M059J (cell line): Measurements from ENCODE around the gene TTLL7. TPM values are rescaled to one million over a fixed set of nuclear protein-coding genes. Genes with fewer than 3 reads are reported as not detected.
A peak's percentile ranks its signal among the peaks of the same experiment; 100 is the strongest.

Experiments used
- DNase-seq: peaks from one replicate; pipeline ENCODE4 v3.0.0-alpha.2; 2012; ENCODE audit warnings: low read depth
- total RNA-seq: library from RNA; depleted of rRNA; stranded (reverse); fragments of >200 nt; shearing (Covaris generic); gene quantifications from 2 replicates; pipeline ENCODE4 v1.2.3, GENCODE V29; 2014

Gene TTLL7
- total RNA-seq, 1 experiment from 2014 or later: 13.4 TPM

DNA sequence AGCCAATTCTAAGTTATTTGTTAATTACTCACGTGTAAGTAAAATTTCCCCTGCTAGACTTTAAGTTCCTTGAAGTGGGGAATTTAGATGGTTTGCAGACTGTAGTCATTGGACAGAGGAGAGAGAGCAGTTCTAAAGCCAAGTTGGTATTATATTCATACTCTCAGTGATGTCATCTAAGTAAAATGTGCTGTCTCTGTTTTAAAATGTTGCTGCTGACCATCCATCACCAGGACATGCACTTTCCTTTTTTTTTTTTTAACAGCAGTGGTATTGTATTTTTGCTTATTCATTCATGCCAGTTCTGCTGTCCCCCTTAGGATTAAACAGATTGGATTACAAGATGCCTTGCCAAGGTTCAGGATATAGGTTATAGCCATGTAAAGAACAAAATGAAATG lies 2.3 kb downstream of the TTLL7 start:
- peak; percentile 74 for DNase-seq

- no peak for DNase-seq
Measured at GRCh38 chr1:83996191-83996590, 2.7 kb downstream of the TTLL7 start.

GRCh38 chr1:83995649-83996048 lies 3.3 kb downstream of the TTLL7 start:
- no peak for DNase-seq

GRCh38 chr1:83994111-83994510 lies 4.8 kb downstream of the TTLL7 start:
- peak; percentile 36 for DNase-seq

DNA sequence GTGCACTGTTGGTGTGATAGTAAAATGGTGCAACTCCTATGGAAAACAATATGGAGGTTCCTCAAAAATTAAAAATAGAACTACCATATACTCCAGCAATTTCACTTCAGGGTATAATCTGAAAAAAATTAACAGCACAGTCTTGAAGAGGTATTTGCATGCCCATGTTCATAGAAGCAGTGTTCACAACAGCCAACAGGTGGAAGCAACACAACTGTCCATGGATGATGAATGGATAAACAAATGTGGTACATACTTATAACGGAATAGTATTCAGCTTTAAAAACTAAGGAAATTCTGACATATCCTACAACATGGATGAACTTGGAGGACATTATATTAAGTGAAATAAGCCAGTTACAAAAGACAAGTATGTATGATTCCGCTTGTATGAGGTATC lies 8.2 kb downstream of the TTLL7 start:
- no peak for DNase-seq

GRCh38 chr1:83985048-83985447 lies 13.9 kb downstream of the TTLL7 start:
- no peak for DNase-seq

- peak; percentile 33 for DNase-seq
Measured at GRCh38 chr1:83983918-83984317, 15.0 kb downstream of the TTLL7 start.

- peak; percentile 56 for DNase-seq
Measured at GRCh38 chr1:83978056-83978455, 20.9 kb downstream of the TTLL7 start.

GRCh38 chr1:83976920-83977319 lies 22.0 kb downstream of the TTLL7 start:
- no peak for DNase-seq

DNA sequence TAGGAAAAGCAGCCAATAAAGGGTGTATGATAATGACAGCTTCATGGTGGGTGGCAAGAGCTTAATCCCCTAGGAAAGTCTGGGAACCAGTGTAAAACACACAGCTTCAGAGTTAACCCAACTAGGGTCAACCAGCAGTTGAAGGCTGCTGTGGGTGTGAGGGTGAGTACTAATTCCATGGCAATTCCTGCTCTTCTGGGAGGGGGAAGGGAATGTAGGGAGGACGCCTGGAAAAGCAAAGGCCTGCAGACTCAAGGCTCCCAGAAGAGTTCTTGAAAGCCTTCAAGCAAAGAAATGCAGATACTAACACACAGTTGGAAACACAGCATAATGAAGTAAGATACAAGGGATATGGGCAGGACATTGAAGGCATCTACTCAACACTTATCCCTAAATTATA lies 28.1 kb downstream of the TTLL7 start:
- DNase-seq: no peak

DNA sequence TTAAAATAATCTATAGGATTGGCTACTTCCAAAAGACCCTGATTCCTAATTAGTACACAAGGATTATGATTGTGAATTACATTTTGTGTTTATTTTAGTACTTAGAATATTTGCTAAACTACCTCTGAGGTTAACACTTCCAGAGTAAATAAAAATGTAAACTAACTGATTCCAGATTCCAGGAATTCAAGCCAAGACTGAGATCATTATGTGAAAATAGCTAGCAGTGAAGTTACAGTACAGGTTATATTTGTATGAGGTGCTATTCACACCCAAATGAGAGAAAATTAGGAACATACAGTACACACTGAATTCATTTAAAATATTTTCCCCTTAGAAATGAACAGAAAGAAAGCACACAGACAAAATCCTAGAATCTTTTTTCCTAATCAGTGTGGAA lies 28.8 kb downstream of the TTLL7 start:
- DNase-seq: no peak

DNA sequence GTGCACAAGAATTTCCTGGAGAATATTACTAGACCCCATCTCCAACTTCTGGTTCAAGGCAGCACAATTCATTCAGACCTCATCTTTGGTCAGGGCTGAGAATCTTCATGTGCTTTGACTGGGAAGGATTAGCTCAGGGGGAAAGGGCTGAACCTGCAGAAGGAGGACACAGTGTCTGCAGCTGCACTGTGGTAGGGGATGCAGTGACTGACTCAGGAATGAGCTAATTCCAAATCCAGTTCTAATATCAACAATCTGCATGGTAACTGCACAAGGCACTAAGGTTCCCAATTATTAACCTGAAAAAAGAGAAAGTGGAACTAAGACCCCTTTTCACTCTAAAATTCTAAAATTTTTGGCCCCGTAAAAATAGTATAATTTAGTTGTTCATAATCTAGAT lies 31.6 kb downstream of the TTLL7 start:
- DNase-seq: no peak

- no peak for DNase-seq
Measured at GRCh38 chr1:83964153-83964552, 34.8 kb downstream of the TTLL7 start.

DNA sequence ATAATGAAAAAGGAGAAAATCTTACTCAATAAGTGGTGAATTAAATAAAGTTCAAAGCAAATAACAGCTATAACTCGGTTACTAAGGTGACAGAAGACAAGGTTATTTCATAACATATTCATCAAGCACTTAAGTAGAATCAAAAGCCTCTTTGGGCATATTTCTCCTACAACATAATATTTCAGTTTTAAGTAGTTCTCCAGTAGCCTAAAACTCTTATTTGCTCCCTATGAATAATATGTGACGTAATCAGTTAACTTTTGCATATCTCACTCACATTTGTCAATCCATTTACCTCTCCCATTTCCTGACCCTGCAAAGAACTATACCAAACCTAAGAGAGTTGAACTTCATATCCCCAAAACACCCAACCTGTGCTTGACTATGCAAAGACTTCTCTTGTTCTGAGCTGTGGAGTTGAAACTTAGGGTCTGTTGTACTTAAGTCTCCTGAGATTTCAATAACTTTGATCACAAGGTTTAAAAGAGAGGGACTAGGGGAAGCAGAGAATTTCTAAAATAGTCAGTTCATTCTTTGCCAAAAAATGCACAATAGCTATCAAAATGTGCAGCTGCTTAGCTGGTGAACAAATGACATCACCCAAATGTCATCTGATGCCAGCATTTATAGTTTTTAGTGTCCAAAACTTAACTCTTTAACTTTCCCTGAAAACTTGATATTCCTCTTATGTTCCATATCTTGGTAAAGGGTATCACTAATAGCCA lies 37.2 kb downstream of the TTLL7 start:
- no peak for DNase-seq

DNA sequence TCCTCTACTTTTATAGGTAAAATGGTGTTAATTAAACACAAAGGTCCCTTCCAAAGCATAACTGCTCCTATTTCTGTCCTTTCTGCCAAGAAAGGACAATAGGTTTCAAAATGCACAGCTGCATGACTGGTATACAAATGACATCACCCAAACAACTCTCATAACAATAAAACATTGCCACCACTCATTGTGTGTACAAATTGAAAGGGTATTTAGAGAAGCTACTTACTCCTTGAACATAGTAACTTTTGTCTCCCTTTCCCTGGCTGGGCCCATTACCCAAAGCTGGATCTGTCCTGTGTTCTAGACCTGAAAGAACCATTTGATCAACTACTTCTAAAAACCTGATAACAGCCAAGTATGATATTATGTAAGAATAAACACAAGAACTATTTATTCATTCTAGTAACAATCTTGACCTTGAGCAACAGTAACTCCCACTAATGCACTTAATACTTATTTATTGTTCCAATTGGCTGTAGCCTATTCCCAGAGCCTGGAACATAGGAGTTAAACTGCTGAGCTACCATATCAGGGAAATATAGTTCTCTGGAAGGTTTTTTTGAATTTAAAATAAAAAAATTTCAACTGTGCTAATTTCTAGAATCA lies 38.2 kb downstream of the TTLL7 start:
- DNase-seq: no peak

DNA sequence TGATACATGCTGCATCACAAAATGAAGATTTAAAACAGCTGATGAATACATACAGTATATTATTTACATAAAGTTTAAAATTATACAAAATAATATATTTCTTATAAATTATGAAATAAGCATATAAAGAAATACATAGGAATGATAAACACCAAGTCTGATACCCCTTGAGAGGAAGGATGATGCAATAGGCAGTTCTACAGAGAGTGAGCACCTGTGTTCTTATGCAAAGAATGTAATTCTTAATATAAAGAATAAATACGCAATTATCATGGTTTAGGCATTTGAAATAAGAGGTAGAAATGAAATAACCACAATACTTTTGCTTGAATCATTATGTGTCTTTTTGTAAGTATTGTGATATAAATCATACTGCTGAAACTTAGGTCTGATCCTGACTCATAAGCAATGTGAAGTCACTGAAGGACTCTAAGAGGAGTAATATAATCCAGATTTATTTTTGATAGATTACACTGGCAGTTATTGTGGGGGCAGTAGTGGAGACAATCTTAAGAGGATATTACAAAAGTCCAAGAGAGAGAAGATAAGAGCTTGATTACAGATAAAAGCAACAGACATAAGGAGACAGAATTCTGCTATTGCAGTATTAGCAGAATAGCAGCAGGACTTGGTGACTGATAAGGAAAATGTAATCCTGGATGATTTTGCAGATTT lies 39.0 kb downstream of the TTLL7 start:
- DNase-seq: peak; percentile 7

DNA sequence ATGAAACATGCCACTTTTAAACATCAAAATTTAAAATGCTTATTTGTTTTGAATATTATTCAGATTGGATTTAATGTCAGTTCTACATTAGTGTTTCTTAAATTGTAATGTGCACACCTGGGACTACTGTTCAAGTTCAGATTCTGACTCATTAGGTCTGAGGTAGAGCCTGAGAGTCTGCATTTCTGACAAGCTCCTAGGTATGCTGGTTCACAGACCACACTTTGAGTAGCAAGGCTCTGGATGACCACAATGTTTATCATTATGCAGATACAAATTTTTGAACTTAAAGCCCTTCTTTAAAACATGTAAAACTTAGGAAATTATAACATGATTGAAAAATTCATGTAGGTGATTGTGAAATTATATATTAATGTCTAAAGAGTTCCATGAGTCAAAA lies 40.2 kb downstream of the TTLL7 start:
- DNase-seq: no peak

DNA sequence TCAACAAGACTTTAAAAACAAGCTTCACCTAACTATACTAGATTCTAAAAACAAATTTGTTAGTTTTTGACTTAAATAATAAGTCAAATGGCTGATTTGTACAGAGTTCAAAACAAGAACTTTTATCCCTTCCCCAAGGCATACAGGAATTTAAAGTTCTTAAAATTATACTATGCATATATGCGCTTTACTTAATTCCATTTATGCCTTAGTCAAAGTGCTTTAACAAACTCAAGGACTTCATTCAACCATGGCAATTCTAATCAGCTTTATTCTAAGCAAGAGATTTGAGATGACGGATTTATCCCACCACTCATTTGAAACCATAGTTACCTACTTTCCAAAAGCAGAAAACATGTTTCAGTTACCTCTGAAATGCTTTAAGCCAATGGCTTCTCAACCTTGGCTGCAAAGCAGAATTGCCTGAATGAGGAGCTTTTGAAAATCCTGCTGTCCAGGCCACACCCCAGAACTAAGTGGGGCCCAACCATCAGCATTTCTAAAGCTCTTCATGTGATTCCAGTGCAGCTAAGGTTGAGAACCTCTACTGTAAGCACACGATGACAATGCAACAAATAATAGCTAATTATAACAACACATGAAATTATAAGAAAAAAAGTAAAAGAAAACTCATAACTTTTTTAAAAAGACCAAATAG lies 44.6 kb downstream of the TTLL7 start:
- no peak for DNase-seq

DNA sequence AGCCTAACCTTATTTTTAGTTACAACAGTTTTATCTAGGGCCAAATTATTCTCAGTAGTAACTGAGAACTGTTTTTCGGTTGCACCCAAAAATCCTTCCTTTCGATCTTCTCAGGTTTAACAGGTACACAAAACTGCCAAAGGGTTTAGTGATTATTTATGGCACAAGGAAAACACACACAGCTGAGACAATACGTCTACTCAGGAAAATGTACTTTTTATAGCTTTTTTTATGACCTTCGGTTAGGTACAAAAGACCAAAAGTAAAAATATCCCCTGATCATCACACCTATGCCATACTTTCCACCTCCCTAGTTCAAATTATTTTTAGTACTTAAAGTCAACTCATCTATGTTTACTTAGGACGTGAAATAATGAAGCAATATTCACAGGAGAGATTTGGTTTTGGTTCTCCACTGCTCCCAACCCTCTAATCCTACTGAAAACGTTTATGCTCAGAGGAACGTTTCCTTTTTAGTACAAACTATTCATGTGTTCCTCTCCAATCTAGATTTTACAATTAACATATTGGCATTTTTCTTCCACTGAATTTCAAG lies 48.7 kb downstream of the TTLL7 start:
- no peak for DNase-seq

- DNase-seq: peak; percentile 61
Measured at GRCh38 chr1:83942914-83943313, 56.0 kb downstream of the TTLL7 start.

- no peak for DNase-seq
Measured at GRCh38 chr1:83934550-83934949, 64.4 kb downstream of the TTLL7 start.

- no peak for DNase-seq
Measured at GRCh38 chr1:83932693-83933092, 66.2 kb downstream of the TTLL7 start.
